ENCODE data around the gene MTMR3.
"Not testable (repeated sequence)": the region's sequence is repeated elsewhere in the genome, so short reads cannot be mapped to it uniquely, and the experiment has no call there.

Gene MTMR3

GRCh38 chr22:30061094-30061493, 178.1 kb downstream of the MTMR3 start:
- not testable (repeated sequence) for DNase-seq

DNA sequence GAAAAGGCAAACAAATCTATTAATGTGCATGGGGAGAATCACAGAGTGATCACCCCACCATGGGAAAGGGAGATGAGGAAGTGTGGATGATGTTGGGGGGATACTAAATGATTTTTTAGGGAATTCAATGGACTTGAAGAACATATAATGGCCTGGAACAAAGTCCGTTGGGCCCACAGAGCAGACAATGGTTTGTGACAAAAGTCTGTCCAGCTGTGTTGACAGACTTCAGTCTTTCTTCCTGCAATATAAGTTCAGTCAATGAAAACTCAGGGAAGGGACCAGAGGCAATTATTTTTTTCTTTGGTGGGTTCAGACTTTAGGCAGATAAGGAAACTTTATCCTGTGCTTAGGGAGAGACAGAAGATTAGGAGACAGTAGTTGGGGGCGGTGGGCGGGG, 179.3 kb downstream of the MTMR3 start:
- DNase-seq, result no peak

DNA sequence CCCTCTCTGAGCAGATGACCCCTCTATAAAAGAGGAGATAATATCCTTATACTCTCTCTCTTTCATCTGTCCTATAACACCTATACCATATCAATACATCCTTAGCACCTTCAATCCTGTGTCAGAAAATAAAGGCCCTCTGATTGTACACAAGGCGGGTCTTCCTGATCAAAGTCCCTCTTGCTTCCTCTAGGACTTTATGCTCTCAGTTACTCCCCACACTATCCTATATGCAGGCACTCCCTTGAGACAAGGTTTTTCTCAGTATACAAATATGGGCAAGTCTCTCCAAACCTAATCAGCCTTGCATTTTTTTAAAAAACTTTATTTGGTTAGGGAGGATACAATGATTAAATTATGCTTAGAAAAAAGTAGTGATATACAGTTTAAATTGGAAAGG, 180.0 kb downstream of the MTMR3 start:
- DNase-seq, result no peak

DNA sequence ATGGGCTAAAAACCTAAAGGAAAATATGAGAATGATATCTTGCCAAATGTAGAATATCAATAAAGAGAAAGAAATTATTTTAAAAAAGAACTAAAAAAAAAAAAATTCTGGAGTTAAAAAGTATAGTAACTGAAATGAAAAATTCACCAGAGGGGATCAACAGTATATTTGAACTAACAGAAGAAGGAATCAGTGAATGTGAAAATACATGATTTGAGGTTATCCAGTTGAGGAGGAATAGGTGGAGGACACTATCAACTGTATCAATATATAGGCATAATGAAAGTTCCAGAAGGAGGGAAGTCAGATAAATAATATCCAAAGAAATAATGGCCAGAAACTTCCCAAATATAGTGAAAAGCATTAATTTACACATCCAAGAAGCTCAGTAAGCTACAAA, 181.2 kb downstream of the MTMR3 start:
- no peak for DNase-seq

DNA sequence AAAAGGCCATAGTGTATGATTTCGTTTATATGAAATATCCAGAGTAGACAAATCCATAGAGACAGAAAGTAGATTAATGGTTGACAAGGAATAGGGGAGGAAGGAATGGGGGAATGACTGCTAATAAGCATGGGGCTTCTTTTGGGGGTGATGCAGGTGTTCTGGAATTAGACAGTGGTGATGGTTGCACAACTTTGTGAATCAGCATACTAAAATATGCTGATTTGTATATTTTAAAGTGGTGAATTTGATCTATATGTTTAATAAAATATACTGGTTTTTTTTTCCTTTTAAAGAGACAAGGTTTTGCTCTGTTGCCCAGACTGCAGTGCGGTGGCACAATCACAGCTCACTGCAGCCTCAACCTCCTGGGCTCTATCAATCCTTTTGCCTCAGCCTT, 190.8 kb downstream of the MTMR3 start:
- DNase-seq, result no peak

DNA sequence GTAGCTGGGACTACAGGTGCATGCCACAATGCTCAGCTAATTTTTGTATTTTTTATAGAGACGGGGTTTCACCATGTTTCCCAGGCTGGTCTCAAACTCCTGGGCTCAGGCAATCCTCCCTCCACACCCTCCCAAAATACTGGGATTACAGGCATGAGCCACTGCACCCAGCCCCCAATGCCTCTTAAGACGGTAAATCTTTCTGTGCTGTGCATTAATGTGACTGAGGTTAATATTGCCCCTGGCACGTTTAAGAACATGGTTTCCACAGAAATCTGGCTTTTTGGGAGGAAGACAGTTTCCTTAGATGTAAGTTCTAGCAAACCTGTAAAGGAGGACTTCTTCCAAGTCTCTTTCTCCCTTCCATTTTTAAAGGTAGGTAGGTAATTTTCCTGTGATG, 191.2 kb downstream of the MTMR3 start:
- no peak for DNase-seq

DNA sequence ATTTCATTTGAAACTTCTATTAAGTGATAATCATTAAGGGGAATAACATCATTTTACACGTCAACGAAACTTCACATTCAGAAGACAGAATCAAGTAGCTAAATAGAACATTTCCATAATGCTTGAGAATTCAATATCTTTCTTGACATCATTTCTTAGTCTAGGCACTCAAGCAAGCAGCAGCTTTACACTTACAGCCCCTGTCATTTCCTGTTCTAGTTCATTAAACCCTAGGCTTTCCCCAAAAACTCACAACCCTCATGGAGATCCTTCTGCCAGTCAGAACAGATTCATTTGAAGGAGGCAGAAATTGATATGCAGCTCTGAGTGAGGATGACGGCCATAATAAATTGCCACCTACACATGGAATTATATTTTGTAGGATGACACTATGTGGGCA, 192.0 kb downstream of the MTMR3 start:
- no peak for DNase-seq

- DNase-seq, result no peak
These were observed 194.4 kb downstream of the MTMR3 start for GRCh38 chr22:30077279-30077880.

GRCh38 chr22:30078320-30079311, 195.6 kb downstream of the MTMR3 start:
- no peak for DNase-seq

DNA sequence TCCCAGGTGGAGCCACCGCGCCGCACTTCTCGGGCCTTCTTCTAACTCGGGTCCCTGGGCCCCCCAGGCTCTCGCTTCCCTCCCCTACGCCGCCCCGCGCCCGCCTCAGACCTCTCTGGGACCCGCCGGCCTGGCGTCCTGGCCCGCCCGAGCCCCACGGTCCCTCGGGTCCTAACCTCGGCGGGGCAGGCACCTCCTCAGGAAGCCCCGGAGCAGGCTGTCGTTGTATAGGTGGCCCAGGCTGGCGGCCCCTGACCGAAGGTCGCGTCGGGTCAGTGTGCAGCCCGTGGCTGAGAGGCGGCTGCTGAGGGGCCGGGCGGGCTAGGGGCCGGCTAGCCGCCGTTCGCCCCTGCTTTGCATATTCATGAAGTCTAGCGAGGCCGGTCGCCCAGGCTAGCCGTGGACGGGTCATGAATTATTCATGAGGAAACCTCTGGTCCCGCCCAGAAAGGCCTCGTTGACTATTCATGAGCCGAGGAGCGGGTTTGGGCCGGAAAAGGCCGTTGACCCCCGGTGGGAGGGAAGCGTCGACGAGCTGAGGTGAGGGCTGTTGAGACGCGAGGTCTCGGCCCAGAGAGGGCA, 197.1 kb downstream of the MTMR3 start, which contains the start of gene HORMAD2:
Gene HORMAD2, plus strand, starts transcription at position 513 of the 582 bp plus-strand sequence. CDS start 13,489 bp downstream, outside the sequence.
- DNase-seq, result no peak

All from stimulated activated naive CD4-positive, alpha-beta T cell treated with Interleukin-2 at 50 U/mL for 16 hours (primary cell).